Endothelial cell of umbilical vein (primary cell): Measurements from ENCODE around the gene LCOR.

ENCODE experiments used
- CTCF ChIP-seq, 2 donors: IDR thresholded peaks; 1 replicate in 1 of 2; 2 replicates in 1 of 2; pipeline ENCODE4 v1.5.1; 2011; ENCODE audit warnings: low read length in 2 of 2, mild to moderate bottlenecking in 2 of 2, moderate library complexity in 2 of 2, control low read depth in 1 of 2, inconsistent platforms in 1 of 2, low read depth in 1 of 2; ENCODE audit not compliant: insufficient read depth in 1 of 2; ENCODE audit errors: extremely low read depth in 1 of 2
- MAX ChIP-seq: IDR thresholded peaks from 2 replicates; pipeline ENCODE4 v1.6.1; 2011; ENCODE audit not compliant: insufficient read depth, insufficient read length
- POLR2AphosphoS5 ChIP-seq: IDR thresholded peaks from 2 replicates; pipeline ENCODE4 v1.6.1; 2012; ENCODE audit warnings: low read depth, mild to moderate bottlenecking, control low read depth, low read length, moderate library complexity; ENCODE audit not compliant: insufficient read depth

GRCh38 chr10:96895662-96896424, 63.7 kb downstream of the LCOR start:
- TF ChIP-seq MAX (no peak), CTCF (IDR thresholded peaks at IDR 0.05; ENCODE audit: extremely low read depth in 1 of 2, insufficient read depth in 1 of 2, low read depth in 1 of 2, low read length in 2 of 2) (no peak), POLR2AphosphoS5 (no peak)
